ENCODE results near the gene CPT1C.

CPT1C gene

DNA sequence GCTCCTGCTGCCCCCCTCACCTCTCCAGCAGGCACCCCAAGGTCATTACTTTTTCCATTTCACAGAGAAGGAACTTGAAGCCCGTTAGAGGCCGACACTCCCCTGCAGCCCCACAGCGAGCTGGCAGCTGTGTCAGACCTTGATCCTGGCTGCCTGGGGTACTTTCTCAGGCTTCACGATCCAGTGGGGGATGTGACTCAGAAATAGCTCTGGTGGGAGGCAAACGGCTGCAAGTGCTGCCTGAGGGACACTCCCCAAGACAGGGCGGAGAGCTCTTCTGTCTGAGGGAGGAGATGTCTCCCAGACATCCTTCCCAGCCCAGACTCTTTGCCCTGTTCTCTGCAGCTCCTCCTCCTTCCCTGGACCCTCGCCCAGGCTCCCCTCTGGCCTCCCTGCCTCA lies 67.4 kb downstream of the CPT1C start:
- no peak for DNase-seq (ENCODE audit: low read depth)

DNA sequence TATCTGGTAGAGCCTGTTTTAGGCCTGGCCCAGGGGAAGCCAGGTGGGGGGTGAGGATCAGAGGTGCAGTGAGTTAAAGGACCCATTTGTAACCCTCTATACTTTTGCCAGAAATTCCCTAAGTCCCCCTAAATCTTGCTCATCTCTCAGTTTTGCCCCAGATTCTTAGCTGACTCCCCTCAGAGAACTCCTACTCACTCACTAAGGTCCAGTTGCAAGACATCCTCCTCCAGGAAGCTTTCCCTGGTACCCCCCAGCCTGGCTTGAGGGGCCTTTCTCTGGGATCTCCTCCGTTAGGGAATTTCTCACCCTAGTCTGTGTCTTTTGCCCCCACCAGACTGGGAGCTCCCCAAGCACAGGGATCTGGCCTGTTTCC lies 70.3 kb downstream of the CPT1C start:
- no peak for DNase-seq (ENCODE audit: low read depth)

DNA sequence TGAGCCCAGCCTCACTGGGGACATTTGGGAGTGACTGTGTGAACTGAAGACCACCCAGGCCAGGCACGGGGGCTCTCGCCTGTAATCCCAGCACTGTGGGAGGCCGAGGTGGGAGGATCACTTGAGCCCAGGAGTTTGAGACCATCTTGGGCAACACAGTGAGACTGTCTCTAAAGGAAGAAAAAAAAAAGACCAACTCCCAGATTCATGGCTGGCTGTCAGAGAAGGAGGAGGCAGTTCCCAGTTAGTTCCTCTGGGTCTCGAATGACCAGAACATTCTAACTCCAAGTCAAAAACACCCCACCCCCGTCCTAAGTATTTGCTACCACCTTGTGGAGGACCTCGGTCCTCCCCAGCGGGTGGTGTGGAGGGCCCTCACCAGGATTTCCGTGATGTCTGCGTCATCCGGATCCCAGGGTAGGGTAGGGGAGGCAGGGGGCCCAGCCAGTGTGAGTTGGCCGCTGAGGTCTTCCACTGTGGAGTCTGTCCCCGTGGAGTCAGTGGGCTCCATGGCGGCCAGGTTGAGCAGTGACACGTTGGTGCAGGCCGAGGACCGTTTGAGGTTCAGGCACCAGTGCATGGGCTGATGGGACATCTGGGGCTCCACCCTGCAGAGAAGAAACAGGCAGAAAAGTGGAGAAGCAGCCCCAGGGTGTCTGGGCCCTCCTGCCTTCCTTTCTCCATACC lies 70.9 kb downstream of the CPT1C start:
- DNase-seq (ENCODE audit: low read depth) = no peak

DNA sequence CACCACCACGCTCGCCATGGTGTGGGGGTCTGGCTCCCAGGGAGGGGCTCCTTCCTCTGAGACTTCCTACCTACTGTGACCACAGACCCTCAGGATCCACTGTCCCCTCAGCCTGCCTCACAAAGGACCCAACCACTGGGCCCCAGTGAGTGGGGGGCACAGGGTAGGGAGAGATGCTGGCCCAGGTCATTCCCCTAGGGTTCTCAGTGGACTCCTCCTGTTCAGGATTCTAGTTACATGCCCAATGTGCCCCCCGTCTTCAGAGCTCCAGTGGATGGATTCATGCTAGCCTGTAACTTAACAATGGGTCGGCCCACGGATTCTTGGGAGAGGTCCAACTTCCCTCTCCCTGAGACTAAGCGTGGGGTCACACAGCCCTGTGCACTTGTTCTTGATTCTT lies 72.3 kb downstream of the CPT1C start, which contains the start of gene TSKS:
TSS of gene TSKS (minus strand) at position 77 of the 400 bp plus-strand sequence. CDS start at position 18, 59 bp downstream.
- no peak for DNase-seq (ENCODE audit: low read depth)

Measured in activated T-helper 9 cell treated with anti-CD3 and anti-CD28 coated beads, Interleukin-2, amount 50 U/mL, for 16 hours (primary cell).